HG03442 (cell line): Measurements from ENCODE around the gene NRARP.

Source experiments
- ATAC-seq: cut with Tn5 transposase; IDR thresholded peaks from one replicate; pipeline ENCODE4 v1.9.1; 2021; ENCODE audit warnings: mild to moderate bottlenecking, moderate library complexity; ENCODE audit not compliant: unreplicated experiment

Gene NRARP

GRCh38 chr9:137300567-137301080 is 1.4 kb downstream of the NRARP start:
- ATAC-seq = no peak

- ATAC-seq = no peak
These were observed 2.1 kb downstream of the NRARP start for GRCh38 chr9:137299938-137300337.

GRCh38 chr9:137299203-137299565 is 2.9 kb downstream of the NRARP start:
- ATAC-seq = no peak

GRCh38 chr9:137298401-137299202 is 3.5 kb downstream of the NRARP start:
- ATAC-seq = no peak

- ATAC-seq = no peak
These were observed 4.1 kb downstream of the NRARP start for GRCh38 chr9:137297966-137298365.

GRCh38 chr9:137296670-137297664 is 5.1 kb downstream of the NRARP start:
- ATAC-seq = no peak

- ATAC-seq = no peak
These were observed 6.0 kb downstream of the NRARP start for GRCh38 chr9:137295849-137296669.

GRCh38 chr9:137295238-137295811 is 6.7 kb downstream of the NRARP start:
- peak; percentile 54 for ATAC-seq

GRCh38 chr9:137294681-137295237 is 7.3 kb downstream of the NRARP start:
- ATAC-seq = no peak

GRCh38 chr9:137294091-137294680 is 7.9 kb downstream of the NRARP start:
- ATAC-seq = no peak

- no peak for ATAC-seq
These were observed 8.5 kb downstream of the NRARP start for GRCh38 chr9:137293482-137294090.

GRCh38 chr9:137293094-137293481 is 9.0 kb downstream of the NRARP start:
- no peak for ATAC-seq

GRCh38 chr9:137286975-137287383 is 15.1 kb downstream of the NRARP start:
- no peak for ATAC-seq

GRCh38 chr9:137281345-137282116 is 20.5 kb downstream of the NRARP start:
- no peak for ATAC-seq

GRCh38 chr9:137280474-137281344 is 21.4 kb downstream of the NRARP start:
- no peak for ATAC-seq

GRCh38 chr9:137279741-137280473 is 22.2 kb downstream of the NRARP start:
- ATAC-seq = no peak
